Neural cell (in vitro differentiated cells): ENCODE results near the gene DGKA.
"Not testable (repeated sequence)": the region's sequence is repeated elsewhere in the genome, so short reads cannot be mapped to it uniquely, and the experiment has no call there.

Experiments
- EZH2 ChIP-seq: fragments of 200-600, 300-800 bp; shearing (Covaris generic), sonication (generic); IDR thresholded peaks from 2 replicates; pipeline ENCODE4 v1.6.1; 2014; ENCODE audit warnings: antibody characterized with exemption, low read length, borderline replicate concordance, mild to moderate bottlenecking; ENCODE audit not compliant: insufficient read depth, poor library complexity, severe bottlenecking
- RAD21 ChIP-seq: fragments of 450-650 bp; conservative IDR thresholded peaks from 2 replicates; pipeline ENCODE4 v1.6.1; 2014; ENCODE audit warnings: antibody characterized with exemption, mild to moderate bottlenecking, moderate library complexity
- TF ChIP-seq, protein P1 (sequence below): fragments of 450-650 bp; IDR thresholded peaks from 2 replicates; pipeline ENCODE4 v1.5.1; 2014; ENCODE audit warnings: antibody characterized with exemption, mild to moderate bottlenecking, moderate library complexity; ENCODE audit not compliant: poor library complexity, severe bottlenecking
- TF ChIP-seq, protein P2 (sequence below): IDR thresholded peaks from 2 replicates; pipeline ENCODE4 v1.6.1; 2012; ENCODE audit warnings: borderline replicate concordance

DNA sequence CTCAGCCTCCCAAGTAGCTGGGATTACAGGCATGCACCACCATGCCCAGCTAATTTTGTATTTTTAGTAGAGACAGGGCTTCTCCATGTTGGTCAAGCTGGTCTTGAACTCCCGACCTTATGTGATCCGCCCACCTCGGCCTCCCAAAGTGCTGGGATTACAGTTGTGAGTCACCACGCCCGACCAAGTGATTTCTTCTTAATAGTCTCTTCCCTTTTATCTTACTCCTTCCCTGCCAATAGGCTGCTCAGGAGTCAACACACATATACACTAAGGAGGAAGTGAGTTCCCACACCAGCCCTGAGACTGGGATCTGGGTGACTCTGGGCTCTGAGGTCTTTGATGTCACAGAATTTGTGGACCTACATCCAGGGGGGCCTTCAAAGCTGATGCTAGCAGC is 72.4 kb downstream of the DGKA start:
- TF ChIP-seq EZH2, RAD21: not testable (repeated sequence)
- TF ChIP-seq, protein P1, sequence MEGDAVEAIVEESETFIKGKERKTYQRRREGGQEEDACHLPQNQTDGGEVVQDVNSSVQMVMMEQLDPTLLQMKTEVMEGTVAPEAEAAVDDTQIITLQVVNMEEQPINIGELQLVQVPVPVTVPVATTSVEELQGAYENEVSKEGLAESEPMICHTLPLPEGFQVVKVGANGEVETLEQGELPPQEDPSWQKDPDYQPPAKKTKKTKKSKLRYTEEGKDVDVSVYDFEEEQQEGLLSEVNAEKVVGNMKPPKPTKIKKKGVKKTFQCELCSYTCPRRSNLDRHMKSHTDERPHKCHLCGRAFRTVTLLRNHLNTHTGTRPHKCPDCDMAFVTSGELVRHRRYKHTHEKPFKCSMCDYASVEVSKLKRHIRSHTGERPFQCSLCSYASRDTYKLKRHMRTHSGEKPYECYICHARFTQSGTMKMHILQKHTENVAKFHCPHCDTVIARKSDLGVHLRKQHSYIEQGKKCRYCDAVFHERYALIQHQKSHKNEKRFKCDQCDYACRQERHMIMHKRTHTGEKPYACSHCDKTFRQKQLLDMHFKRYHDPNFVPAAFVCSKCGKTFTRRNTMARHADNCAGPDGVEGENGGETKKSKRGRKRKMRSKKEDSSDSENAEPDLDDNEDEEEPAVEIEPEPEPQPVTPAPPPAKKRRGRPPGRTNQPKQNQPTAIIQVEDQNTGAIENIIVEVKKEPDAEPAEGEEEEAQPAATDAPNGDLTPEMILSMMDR: not testable (repeated sequence)
- TF ChIP-seq, protein P2, sequence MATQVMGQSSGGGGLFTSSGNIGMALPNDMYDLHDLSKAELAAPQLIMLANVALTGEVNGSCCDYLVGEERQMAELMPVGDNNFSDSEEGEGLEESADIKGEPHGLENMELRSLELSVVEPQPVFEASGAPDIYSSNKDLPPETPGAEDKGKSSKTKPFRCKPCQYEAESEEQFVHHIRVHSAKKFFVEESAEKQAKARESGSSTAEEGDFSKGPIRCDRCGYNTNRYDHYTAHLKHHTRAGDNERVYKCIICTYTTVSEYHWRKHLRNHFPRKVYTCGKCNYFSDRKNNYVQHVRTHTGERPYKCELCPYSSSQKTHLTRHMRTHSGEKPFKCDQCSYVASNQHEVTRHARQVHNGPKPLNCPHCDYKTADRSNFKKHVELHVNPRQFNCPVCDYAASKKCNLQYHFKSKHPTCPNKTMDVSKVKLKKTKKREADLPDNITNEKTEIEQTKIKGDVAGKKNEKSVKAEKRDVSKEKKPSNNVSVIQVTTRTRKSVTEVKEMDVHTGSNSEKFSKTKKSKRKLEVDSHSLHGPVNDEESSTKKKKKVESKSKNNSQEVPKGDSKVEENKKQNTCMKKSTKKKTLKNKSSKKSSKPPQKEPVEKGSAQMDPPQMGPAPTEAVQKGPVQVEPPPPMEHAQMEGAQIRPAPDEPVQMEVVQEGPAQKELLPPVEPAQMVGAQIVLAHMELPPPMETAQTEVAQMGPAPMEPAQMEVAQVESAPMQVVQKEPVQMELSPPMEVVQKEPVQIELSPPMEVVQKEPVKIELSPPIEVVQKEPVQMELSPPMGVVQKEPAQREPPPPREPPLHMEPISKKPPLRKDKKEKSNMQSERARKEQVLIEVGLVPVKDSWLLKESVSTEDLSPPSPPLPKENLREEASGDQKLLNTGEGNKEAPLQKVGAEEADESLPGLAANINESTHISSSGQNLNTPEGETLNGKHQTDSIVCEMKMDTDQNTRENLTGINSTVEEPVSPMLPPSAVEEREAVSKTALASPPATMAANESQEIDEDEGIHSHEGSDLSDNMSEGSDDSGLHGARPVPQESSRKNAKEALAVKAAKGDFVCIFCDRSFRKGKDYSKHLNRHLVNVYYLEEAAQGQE: not testable (repeated sequence)
